Glomerular endothelial cell (primary cell): ENCODE measurements around the gene C19orf33. TPM values are rescaled to one million over a fixed set of nuclear protein-coding genes. Genes with fewer than 3 reads are reported as not detected.
A peak's percentile ranks its signal among the peaks of the same experiment; 100 is the strongest.
"Not testable (repeated sequence)": the region's sequence is repeated elsewhere in the genome, so short reads cannot be mapped to it uniquely, and the experiment has no call there.

Experiments
- DNase-seq: peaks from one replicate; pipeline ENCODE4 v3.0.0-alpha.2; 2011; ENCODE audit warnings: low read depth, low spot score; ENCODE audit errors: extremely low read depth
- total RNA-seq: library from RNA; depleted of rRNA; stranded (reverse); fragments of >200 nt; gene quantifications from 2 replicates; pipeline ENCODE4 v1.2.3, GENCODE V29; 2015

Gene C19orf33
- total RNA-seq, 1 donor from 2014 or later = 24.3 TPM

DNA sequence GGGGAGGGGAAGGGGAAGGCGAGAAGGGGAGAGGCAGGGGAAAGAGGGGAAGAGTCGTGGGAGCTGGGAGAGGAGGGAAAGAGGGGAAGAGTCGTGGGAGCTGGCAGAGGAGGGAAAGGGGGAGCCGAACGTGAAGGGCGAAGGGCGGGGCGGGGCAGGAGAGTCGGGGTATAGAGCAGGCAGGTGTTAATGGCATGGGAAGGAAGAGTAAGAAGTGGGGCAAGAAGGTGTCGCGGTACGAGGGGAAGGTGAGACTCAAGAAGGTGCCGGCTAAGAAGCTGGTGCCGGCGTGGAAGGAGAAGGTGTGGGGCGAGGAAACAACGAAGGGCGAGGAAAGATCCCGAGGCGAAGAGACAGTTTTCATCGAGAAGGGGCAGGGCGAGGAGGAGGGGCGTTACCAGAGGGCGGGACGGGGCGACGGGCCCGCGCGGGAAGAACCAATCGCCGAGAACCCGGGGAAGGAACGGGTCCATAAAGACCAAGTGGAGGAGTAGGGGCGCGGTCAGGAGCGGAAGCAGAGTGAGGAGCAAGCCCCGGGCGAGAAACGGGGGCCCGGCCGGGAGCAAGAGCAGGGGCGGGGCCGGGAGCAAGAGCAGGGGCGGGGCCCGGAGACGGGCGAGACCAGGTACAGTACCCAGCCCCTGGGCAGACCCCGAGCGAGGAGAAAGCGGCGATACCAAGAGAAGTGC lies 32.0 kb downstream of the C19orf33 start:
- peak; percentile 44 for DNase-seq

DNA sequence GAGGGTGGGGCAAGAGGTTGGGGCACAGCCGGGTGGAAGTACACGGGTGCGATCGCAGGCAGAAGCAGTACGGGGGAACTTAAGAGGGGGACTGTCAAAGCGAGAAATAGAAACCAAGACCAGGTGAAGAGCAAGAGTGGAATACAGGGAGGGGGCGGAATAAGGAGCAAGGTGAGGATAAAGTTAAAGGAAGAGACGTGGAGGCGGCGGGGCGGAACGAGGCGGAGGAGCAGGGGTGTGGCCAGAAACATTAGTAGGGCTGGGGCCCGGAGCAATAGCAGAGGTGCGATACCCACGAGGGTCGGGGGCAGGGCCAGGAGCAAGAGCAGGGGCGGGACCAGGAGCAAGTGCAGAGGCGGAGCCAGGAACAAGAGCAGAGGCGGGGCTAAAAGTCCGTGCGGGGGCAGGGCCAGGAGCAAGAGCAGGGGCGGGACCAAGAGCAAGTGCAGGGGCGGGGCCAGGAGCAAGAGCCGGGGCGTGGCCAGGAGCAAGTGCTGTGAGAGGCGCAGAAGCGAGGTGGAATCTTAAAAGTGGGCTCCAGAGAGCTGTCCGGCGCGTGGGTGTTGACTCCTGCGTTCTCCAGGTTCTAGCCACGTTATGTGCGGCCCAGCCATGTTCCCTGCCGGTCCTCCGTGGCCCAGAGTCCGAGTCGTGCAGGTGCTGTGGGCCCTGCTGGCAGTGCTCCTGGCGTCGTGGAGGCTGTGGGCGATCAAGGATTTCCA lies 32.7 kb downstream of the C19orf33 start:
- DNase-seq = peak; percentile 51

DNA sequence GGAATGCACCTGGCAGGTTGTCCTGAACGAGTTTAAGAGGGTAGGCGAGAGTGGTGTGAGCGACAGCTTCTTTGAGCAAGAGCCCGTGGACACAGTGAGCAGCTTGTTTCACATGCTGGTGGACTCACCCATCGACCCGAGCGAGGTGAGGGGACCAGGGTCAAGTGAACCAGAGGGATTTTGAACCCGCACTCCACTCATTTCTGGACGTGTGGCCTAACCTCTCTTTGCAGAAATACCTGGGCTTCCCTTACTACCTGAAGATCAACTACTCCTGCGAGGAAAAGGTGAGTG lies 33.3 kb downstream of the C19orf33 start:
- no peak for DNase-seq

DNA sequence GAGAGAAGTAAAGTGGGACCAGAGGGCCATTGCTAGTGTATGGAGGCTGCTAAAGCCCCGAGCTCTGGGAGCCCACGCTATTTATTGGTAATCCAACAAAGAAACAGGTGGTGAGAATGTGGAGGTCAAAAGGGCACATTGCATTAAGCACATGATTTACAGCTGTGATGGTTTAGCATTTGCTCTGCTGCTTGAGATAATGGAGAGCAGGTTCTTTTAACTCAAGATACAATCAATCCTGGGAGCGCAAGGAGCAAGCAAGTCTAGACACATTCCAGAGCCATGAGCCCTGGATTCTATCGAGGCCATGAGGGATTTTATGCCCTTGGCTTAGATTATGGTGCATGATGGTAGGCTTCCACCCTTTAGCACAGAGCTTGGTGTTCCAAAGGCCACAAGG lies 35.0 kb downstream of the C19orf33 start:
- DNase-seq = not testable (repeated sequence)

DNA sequence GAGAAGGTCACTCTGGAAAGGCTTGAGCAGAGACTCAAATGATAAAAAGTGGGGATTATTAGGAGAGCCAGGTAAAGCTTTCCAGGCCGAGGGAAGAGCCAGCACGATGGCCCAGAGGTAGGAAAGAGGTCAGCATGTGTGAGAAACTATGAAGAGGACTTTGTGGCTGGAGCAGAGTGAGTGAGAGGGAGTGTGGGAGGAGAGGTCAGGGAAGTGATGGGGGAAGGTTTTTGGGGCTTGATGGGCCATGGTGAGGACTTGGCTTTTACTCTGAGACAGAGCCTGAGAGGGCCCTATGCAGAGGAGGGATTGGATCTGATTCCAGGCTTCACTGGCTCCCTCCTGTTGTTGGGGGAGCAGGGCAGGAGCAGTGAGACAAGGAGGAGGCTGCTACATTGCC lies 36.9 kb downstream of the C19orf33 start:
- DNase-seq = no peak

DNA sequence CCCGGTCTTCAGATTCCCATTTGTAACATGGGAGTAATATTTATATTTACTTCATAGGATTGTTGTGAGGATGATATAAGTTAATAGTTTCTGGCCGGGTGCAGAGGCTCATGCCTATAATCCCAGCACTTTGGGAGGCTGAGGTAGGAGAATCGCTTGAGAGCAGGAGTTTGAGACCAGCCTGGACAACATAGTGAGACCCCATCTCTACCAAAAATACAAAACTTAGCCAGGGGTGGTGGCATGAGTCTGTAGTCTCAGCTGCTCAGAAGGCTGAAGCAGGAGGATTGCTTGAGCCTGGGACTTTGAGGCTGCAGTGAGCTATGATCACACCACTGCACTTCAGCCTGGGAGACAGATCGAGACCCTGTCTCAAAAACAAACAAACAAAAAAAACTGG lies 42.8 kb downstream of the C19orf33 start:
- no peak for DNase-seq

DNA sequence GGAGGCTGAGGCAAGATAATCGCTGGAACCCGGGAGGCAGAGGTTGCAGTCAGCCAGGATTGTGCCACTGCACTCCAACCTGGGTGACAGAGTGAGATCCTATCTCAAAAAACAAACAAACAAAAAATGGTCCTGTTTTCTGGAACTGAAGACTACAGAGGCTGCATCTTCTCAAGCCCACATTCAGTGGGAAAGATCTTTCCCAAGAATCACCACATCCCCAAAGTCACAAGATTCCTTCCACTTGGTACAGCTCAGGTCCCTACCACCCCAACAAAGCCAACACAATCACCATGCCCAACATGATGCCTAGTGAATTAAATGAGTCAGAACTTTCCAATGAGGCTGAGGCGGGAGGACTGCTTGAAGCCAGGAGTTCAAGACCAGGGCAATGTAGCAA lies 46.8 kb downstream of the C19orf33 start:
- no peak for DNase-seq

DNA sequence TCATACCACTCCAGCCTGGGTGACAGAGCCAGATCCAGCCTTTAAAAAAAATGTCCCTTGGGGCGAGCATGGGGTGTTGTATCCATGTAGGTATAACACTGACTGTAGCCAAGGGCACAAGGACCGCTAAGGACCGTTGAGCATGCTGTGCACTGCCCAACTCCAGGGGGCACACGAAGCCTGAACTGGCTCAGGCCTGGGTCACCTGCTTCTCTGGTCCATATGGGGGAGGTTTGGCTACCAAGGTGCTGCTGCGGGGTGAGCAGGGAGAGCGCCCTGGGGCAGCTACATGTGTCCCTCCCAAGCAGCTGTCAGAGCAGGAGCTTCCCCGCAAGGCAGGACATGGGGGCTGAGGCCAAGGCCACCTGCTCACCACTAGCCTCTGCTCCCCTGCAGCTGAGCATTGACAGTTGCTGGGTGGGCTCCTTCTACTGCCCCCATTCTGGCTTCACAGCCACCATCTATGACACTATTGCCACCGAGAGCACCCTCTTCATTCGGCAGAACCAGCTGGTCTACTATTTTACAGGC lies 47.9 kb downstream of the C19orf33 start:
- no peak for DNase-seq

DNA sequence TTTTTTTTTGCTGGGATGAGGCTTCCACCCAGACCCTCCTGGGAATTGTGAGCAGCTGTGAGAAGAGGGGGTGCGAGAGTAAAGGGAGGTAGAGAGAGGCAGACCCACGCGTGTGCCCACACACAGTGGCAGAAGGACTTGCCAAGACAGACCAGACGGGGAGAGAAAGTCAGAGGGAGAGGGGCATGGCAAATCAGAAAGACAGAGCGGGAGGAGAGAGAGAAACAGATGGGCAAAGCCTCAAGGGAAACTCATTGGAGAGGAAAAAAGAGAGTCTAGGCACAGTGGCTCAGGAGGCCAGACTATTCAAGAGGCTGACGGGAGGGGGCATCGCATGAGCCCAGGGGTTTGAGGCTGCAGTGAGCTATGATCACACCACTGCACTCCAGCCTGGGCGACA lies 48.6 kb downstream of the C19orf33 start:
- no peak for DNase-seq

Other genes starting within 250 kb of the C19orf33 start
- gene DPF1, start 80.0 kb upstream of the C19orf33 start, total RNA-seq = 1.0 and 1.5 TPM in 2 replicates
- gene PPP1R14A, start 47.9 kb upstream of the C19orf33 start, total RNA-seq = 21.7 and 27.4 TPM in 2 replicates
- gene SPINT2, start 39.7 kb upstream of the C19orf33 start, total RNA-seq = 14.6 and 83.5 TPM in 2 replicates
- gene YIF1B, start 11.7 kb downstream of the C19orf33 start, total RNA-seq = 85.6 and 94.3 TPM in 2 replicates
- 12.8 and 13.5 TPM in 2 replicates for gene KCNK6, start 15.6 kb downstream of the C19orf33 start, total RNA-seq
- gene CATSPERG, start 31.6 kb downstream of the C19orf33 start, total RNA-seq = 1.3 TPM in 1 of 2 replicates, not detected in the other
- gene PSMD8, start 70.3 kb downstream of the C19orf33 start, total RNA-seq = 232 and 267 TPM in 2 replicates
- 0.64 and 1.5 TPM in 2 replicates for gene GGN, start 83.8 kb downstream of the C19orf33 start, total RNA-seq
- 8.5 and 9.4 TPM in 2 replicates for gene SPRED3, start 84.4 kb downstream of the C19orf33 start, total RNA-seq
- gene FAM98C, start 98.8 kb downstream of the C19orf33 start, total RNA-seq = 13.9 and 20.3 TPM in 2 replicates
- not detected in 2 replicates for gene RASGRP4, start 122.0 kb downstream of the C19orf33 start, total RNA-seq
- 0.05 and 0.06 TPM in 2 replicates for gene RYR1, start 129.4 kb downstream of the C19orf33 start, total RNA-seq